Gastroesophageal sphincter (tissue), 4 donors: ENCODE data around the gene OR2T11. TPM values are rescaled to one million over a fixed set of nuclear protein-coding genes. Genes with fewer than 3 reads are reported as not detected.
"Not testable (repeated sequence)": the region's sequence is repeated elsewhere in the genome, so short reads cannot be mapped to it uniquely, and the experiment has no call there.

ENCODE experiments used
- ATAC-seq: fragments of 150-250 bp; one replicate; pipeline ENCODE4 v1.9.1; 2016; ENCODE audit warnings: mild to moderate bottlenecking, moderate library complexity
- H3K27ac ChIP-seq, 4 donors: fragments of 200-600 bp; sonication (generic) in 3 of 4; 1 replicate in 3 of 4; 2 replicates in 1 of 4; pipeline ENCODE4 v1.5.1; 2016 to 2019
- H3K27me3 ChIP-seq: fragments of 200-600 bp; sonication (generic); one replicate; pipeline ENCODE4 v1.5.1; 2019
- H3K36me3 ChIP-seq, 2 donors: fragments of 200-600 bp; sonication (generic); one replicate each; pipeline ENCODE4 v1.5.1; 2019; ENCODE audit warnings: control low read depth in 1 of 2
- H3K4me1 ChIP-seq, 3 donors: fragments of 200-600 bp; sonication (generic); 1 replicate in 2 of 3; 2 replicates in 1 of 3; pipeline ENCODE4 v1.5.1; 2016 to 2019; ENCODE audit warnings: control low read depth in 2 of 3
- H3K4me3 ChIP-seq, 2 donors: fragments of 200-600 bp; sonication (generic); one replicate each; pipeline ENCODE4 v1.5.1; 2019; ENCODE audit warnings: mild to moderate bottlenecking in 1 of 2, moderate library complexity in 1 of 2
- H3K9me3 ChIP-seq, 3 donors: fragments of 200-600 bp; sonication (generic); one replicate each; pipeline ENCODE4 v1.5.1; 2017 to 2019; ENCODE audit warnings: control low read depth in 2 of 3
- CTCF ChIP-seq, 4 experiments: fragments of 200-600 bp in 2 of 4; fragments of 450-650 bp in 2 of 4; sonication (generic) in 1 of 4; IDR thresholded peaks; one replicate each; pipeline ENCODE4 v1.5.1; 2017 to 2019; ENCODE audit warnings: antibody characterized with exemption in 4 of 4, mild to moderate bottlenecking in 2 of 4, moderate library complexity in 2 of 4
- EP300 ChIP-seq: sonication (generic); formaldehyde crosslinking; IDR thresholded peaks from one replicate; pipeline ENCODE4 v1.6.1; 2017; ENCODE audit warnings: antibody characterized with exemption, mild to moderate bottlenecking
- POLR2A ChIP-seq, 2 donors: fragments of 450-650 bp; IDR thresholded peaks; one replicate each; pipeline ENCODE4 v1.6.1; 2017; ENCODE audit warnings: antibody characterized with exemption in 2 of 2, mild to moderate bottlenecking in 2 of 2, moderate library complexity in 1 of 2
- POLR2AphosphoS5 ChIP-seq: sonication (generic); formaldehyde crosslinking; IDR thresholded peaks from one replicate; pipeline ENCODE4 v1.6.1; 2017; ENCODE audit warnings: antibody characterized with exemption
- WGBS, 2 donors: methylation state at CpG; one replicate each; pipeline ENCODE4 v1.1.5; 2018; ENCODE audit warnings: low coverage in 1 of 2; 5-methylcytosine and 5-hydroxymethylcytosine counted together
- total RNA-seq, 4 donors: library from RNA; depleted of rRNA; stranded (reverse); fragments of >200 nt; gene quantifications; one replicate each; pipeline ENCODE4 v1.1.0, GENCODE V29; 2016

OR2T11 gene
- total RNA-seq, 4 donors from 2014 or later, result not detected

- not testable (repeated sequence) for H3K4me3 ChIP-seq, H3K9me3 ChIP-seq, H3K4me1 ChIP-seq, H3K27me3 ChIP-seq, H3K27ac ChIP-seq, H3K36me3 ChIP-seq, ATAC-seq
- no CpG with 5 or more reads among the region's 3 CpGs for WGBS, 2 donors
These were observed 6.0 kb upstream of the OR2T11 start for GRCh38 chr1:248640906-248641305.

- H3K27ac ChIP-seq, H3K27me3 ChIP-seq, ATAC-seq, H3K9me3 ChIP-seq, H3K4me3 ChIP-seq, H3K36me3 ChIP-seq, H3K4me1 ChIP-seq: not testable (repeated sequence)
- no CpG with 5 or more reads among the region's 5 CpGs for WGBS, 2 donors
These were observed 4.8 kb upstream of the OR2T11 start for GRCh38 chr1:248639652-248640051.

- ATAC-seq, H3K9me3 ChIP-seq, H3K27me3 ChIP-seq, H3K4me3 ChIP-seq, H3K27ac ChIP-seq, H3K4me1 ChIP-seq, H3K36me3 ChIP-seq: not testable (repeated sequence)
- no CpG with 5 or more reads among the region's 5 CpGs for WGBS, 2 donors
These were observed 1.7 kb upstream of the OR2T11 start for GRCh38 chr1:248636612-248637011.

GRCh38 chr1:248631354-248632008, 3.4 kb downstream of the OR2T11 start:
- no peaks in the 10 kb centered on the region for H3K27me3 ChIP-seq
- H3K27ac ChIP-seq, result no peak overlapping the region
- H3K9me3 ChIP-seq, result no peaks in the 10 kb centered on the region
- TF ChIP-seq CTCF (IDR thresholded peaks at IDR 0.05) (no peak), EP300 (no peak), POLR2A (IDR thresholded peaks at IDR 0.05) (no peak), POLR2AphosphoS5 (no peak)
- no peak for ATAC-seq
- 64 to 94% methylated on average over 5 of the region's 7 CpGs for WGBS, 2 donors
- no peaks in the 10 kb centered on the region for H3K4me1 ChIP-seq
- no peaks in the 10 kb centered on the region for H3K36me3 ChIP-seq
- H3K4me3 ChIP-seq, result no peak overlapping the region

- Histone ChIP-seq H3K36me3 (no peaks in the 10 kb centered on the region), H3K9me3 (no peaks in the 10 kb centered on the region), H3K4me3 (no peak overlapping the region), H3K27me3 (no peaks in the 10 kb centered on the region), H3K4me1 (no peaks in the 10 kb centered on the region), H3K27ac (no peak overlapping the region)
- TF ChIP-seq POLR2A (IDR thresholded peaks at IDR 0.05), result no peak
- TF ChIP-seq EP300, result no peak
- TF ChIP-seq POLR2AphosphoS5, result no peak
- no peak for TF ChIP-seq CTCF (IDR thresholded peaks at IDR 0.05)
- no peak for ATAC-seq
- 67 to 86% methylated on average over 2 of the region's 2 CpGs for WGBS, 2 donors
These were observed 4.3 kb downstream of the OR2T11 start for GRCh38 chr1:248630551-248630950.

GRCh38 chr1:248627971-248628844, 6.7 kb downstream of the OR2T11 start:
- TF ChIP-seq CTCF (IDR thresholded peaks at IDR 0.05) (no peak), POLR2AphosphoS5 (no peak), POLR2A (IDR thresholded peaks at IDR 0.05) (no peak), EP300 (no peak)
- H3K9me3 ChIP-seq, result no peaks in the 10 kb centered on the region
- no peak for ATAC-seq
- H3K27me3 ChIP-seq, result no peaks in the 10 kb centered on the region
- 64 to 93% methylated on average over 3 to 9 of the region's 9 CpGs for WGBS, 2 donors
- H3K27ac ChIP-seq, result no peak overlapping the region
- H3K4me1 ChIP-seq, result no peaks in the 10 kb centered on the region
- no peaks in the 10 kb centered on the region for H3K36me3 ChIP-seq
- H3K4me3 ChIP-seq, result no peak overlapping the region
